DMS 273 (cell line): ENCODE results near the gene AGAP5.
A peak's percentile ranks its signal among the peaks of the same experiment; 100 is the strongest.

ENCODE experiments used
- DNase-seq: peaks from one replicate; lab custom pipeline; 2025; ENCODE audit not compliant: unreplicated experiment; lab: John Stamatoyannopoulos, UW

Gene AGAP5

GRCh38 chr10:73634421-73634820 lies 63.5 kb downstream of the AGAP5 start:
- DNase-seq, result peak; percentile 35

- DNase-seq, result no peak
Measured at GRCh38 chr10:73629165-73629564, 68.7 kb downstream of the AGAP5 start.

GRCh38 chr10:73628405-73628804 lies 69.5 kb downstream of the AGAP5 start:
- DNase-seq, result peak; percentile 5

GRCh38 chr10:73627300-73627699 lies 70.6 kb downstream of the AGAP5 start:
- DNase-seq, result no peak

GRCh38 chr10:73625884-73626752 lies 71.8 kb downstream of the AGAP5 start:
- peak; percentile 98 for DNase-seq

- peak; percentile 62 for DNase-seq
Measured at GRCh38 chr10:73625004-73625883, 72.7 kb downstream of the AGAP5 start.
